ENCODE results near the gene NT5C1A. TPM values are rescaled to one million over a fixed set of nuclear protein-coding genes. Genes with fewer than 3 reads are reported as not detected.

The NT5C1A gene
- total RNA-seq, 1 experiment from 2014 or later: not detected

DNA sequence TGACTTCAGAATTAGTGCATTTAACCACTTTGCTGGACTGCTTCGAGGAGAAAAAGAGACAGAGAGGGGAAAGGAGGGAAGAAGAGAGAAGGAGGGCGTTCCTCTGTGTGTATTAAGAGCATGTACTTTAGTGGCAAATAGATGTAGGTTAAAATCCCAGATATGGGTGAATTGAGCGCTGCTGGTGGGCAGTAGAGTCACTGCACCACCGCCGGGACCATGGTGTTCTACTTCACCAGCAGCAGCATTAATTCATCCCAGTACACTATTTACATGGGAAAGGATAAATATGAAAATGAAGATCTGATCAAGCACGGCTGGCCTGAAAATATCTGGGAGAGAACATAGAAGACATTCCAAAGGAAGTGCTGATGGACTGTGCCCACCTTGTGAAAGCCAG, 45.9 kb upstream of the NT5C1A start:
- Mint-ChIP-seq H3K4me1 (ENCODE audit: insufficient read depth, unreplicated experiment) (no peaks in the 10 kb centered on the region), H3K27ac (ENCODE audit: low read depth, unreplicated experiment) (no peak overlapping the region), H3K27me3 (ENCODE audit: insufficient read depth, unreplicated experiment) (peaks cover 28% of the 10 kb centered on the region), H3K9me3 (ENCODE audit: unreplicated experiment) (no peaks in the 10 kb centered on the region), H3K4me3 (ENCODE audit: unreplicated experiment) (no peak overlapping the region), H3K36me3 (ENCODE audit: insufficient read depth, unreplicated experiment) (no peaks in the 10 kb centered on the region)
- no TSS peak for BruUV-seq (replicated peaks)
- no peak for TF ChIP-seq CTCF (IDR thresholded peaks at IDR 0.05; ENCODE audit: unreplicated experiment)
- POLR2A ChIA-PET: interaction anchor here (1.0 kb wide), 1 partner anchor 111 kb away, joined by 3 read pairs; no protein-coding TSS in a partner anchor
- no peak for DNase-seq (ENCODE audit: unreplicated experiment)
- CTCF ChIA-PET: interaction anchor here (0.6 to 1.5 kb wide), 2 partner anchors 112 to 125 kb away, joined by 5 to 7 read pairs; no protein-coding TSS in a partner anchor
- intact Hi-C loops (cut with micrococcal nuclease): no loop called here

GRCh38 chr1:39713557-39713956, 41.6 kb upstream of the NT5C1A start:
- no peak overlapping the region for H3K27ac Mint-ChIP-seq (ENCODE audit: low read depth, unreplicated experiment)
- BruUV-seq (replicated peaks): no TSS peak
- H3K36me3 Mint-ChIP-seq (ENCODE audit: insufficient read depth, unreplicated experiment): no peaks in the 10 kb centered on the region
- no peaks in the 10 kb centered on the region for H3K4me1 Mint-ChIP-seq (ENCODE audit: insufficient read depth, unreplicated experiment)
- H3K27me3 Mint-ChIP-seq (ENCODE audit: insufficient read depth, unreplicated experiment): peaks cover 26% of the 10 kb centered on the region
- ChIA-PET CTCF (interaction anchor here (0.6 to 1.9 kb wide), 3 partner anchors 105 to 1664 kb away, joined by 3 to 6 read pairs (median 3); no protein-coding TSS in a partner anchor), POLR2A (interaction anchor here (0.5 to 0.6 kb wide), 2 partner anchors 264 to 323 kb away, joined by 3 read pairs; no protein-coding TSS in a partner anchor)
- H3K9me3 Mint-ChIP-seq (ENCODE audit: unreplicated experiment): no peaks in the 10 kb centered on the region
- intact Hi-C loops (cut with micrococcal nuclease): no loop called here
- DNase-seq (ENCODE audit: unreplicated experiment): no peak
- no peak for TF ChIP-seq CTCF (IDR thresholded peaks at IDR 0.05; ENCODE audit: unreplicated experiment)
- no peak overlapping the region for H3K4me3 Mint-ChIP-seq (ENCODE audit: unreplicated experiment)

DNA sequence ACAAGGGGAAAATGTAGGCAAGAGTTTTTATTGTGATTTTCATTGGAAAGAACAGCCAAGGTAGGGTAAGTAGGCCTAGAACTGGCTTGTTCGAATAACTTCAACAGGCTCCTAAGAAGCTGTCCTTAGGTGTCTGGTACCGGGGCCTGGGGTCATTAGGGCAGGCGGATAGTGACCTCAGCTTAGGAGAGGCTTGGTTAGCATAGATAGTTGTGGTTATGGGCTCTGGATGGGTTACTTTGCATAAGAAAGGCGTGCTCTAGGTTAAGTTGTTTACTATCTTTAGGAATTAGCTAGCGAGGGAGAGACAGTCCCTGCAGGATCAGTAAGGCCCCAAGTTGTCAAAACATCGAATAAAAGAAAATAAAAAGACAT, 40.0 kb upstream of the NT5C1A start:
- H3K27ac Mint-ChIP-seq (ENCODE audit: low read depth, unreplicated experiment): no peak overlapping the region
- H3K27me3 Mint-ChIP-seq (ENCODE audit: insufficient read depth, unreplicated experiment): peaks cover 10% of the 10 kb centered on the region
- POLR2A ChIA-PET: no interaction called here
- H3K9me3 Mint-ChIP-seq (ENCODE audit: unreplicated experiment): no peaks in the 10 kb centered on the region
- BruUV-seq (replicated peaks): no TSS peak
- H3K4me1 Mint-ChIP-seq (ENCODE audit: insufficient read depth, unreplicated experiment): no peaks in the 10 kb centered on the region
- CTCF ChIA-PET: interaction anchor here (0.7 to 1.9 kb wide), 2 partner anchors 106 to 520 kb away, joined by 3 to 6 read pairs; no protein-coding TSS in a partner anchor
- TF ChIP-seq CTCF (IDR thresholded peaks at IDR 0.05; ENCODE audit: unreplicated experiment): no peak
- intact Hi-C loops (cut with micrococcal nuclease): no loop called here
- H3K4me3 Mint-ChIP-seq (ENCODE audit: unreplicated experiment): no peak overlapping the region
- no peaks in the 10 kb centered on the region for H3K36me3 Mint-ChIP-seq (ENCODE audit: insufficient read depth, unreplicated experiment)
- DNase-seq (ENCODE audit: unreplicated experiment): no peak

DNA sequence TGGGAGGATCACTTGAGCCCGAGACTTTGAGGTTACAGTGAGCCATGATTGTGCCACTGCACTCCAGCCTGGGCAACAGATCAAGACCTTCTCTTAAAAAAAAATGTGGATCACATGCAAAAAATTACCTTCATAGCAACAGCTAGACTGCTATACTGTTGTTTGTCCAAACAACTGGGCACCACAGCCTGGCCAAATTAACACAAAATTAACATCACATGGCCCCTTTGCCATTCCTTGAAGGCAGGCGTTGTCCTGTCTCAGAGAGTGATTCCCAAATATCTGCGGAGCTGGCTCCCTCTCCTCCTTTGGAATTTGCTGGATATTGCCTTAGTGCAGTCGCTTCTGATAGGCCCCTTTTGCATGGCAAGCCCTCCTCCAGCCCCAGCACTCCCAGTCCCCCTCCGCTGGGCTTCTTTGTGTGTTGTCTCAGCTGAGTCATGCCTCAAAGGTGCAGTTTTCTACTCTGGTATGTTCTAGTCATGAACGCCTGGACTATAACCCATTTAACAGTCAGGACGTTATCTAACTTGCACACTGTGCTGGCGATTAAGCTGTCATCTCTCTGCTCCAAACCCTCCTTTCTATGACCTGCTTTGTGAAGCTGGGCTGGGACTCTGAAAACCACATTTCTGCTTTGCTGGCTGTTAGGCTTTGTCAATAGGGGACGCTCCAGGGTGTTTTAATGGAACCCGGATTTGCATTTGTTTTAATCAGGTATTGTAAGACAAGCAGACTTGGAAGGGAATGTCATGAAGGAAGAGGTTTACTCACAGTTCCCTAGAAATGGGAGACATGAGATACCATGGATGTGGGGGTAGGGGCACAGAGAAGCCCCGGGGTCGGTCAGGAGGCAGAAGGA, 39.4 kb upstream of the NT5C1A start:
- peaks cover 4% of the 10 kb centered on the region for H3K27me3 Mint-ChIP-seq (ENCODE audit: insufficient read depth, unreplicated experiment)
- no peaks in the 10 kb centered on the region for H3K36me3 Mint-ChIP-seq (ENCODE audit: insufficient read depth, unreplicated experiment)
- H3K4me3 Mint-ChIP-seq (ENCODE audit: unreplicated experiment): no peak overlapping the region
- intact Hi-C loops (cut with micrococcal nuclease): no loop called here
- ChIA-PET POLR2A (interaction anchor here (0.6 kb wide), 1 partner anchor 37 kb away, joined by 3 read pairs; no protein-coding TSS in a partner anchor), CTCF (interaction anchor here (0.6 to 1.9 kb wide), 2 partner anchors 105 to 125 kb away, joined by 4 to 6 read pairs; no protein-coding TSS in a partner anchor)
- no peak for TF ChIP-seq CTCF (IDR thresholded peaks at IDR 0.05; ENCODE audit: unreplicated experiment)
- H3K27ac Mint-ChIP-seq (ENCODE audit: low read depth, unreplicated experiment): no peak overlapping the region
- DNase-seq (ENCODE audit: unreplicated experiment): no peak
- no TSS peak for BruUV-seq (replicated peaks)
- no peaks in the 10 kb centered on the region for H3K4me1 Mint-ChIP-seq (ENCODE audit: insufficient read depth, unreplicated experiment)
- no peaks in the 10 kb centered on the region for H3K9me3 Mint-ChIP-seq (ENCODE audit: unreplicated experiment)
